Ramos (cell line): ENCODE data around the gene RDH16.
"Not testable (repeated sequence)": the region's sequence is repeated elsewhere in the genome, so short reads cannot be mapped to it uniquely, and the experiment has no call there.

Source experiments
- in situ Hi-C: fragments of 300-500 bp; cut with MboI; formaldehyde crosslinking; loops from one replicate; pipeline ENCODE4 v1.14.3; 2022; ENCODE audit warnings: low sequenced_read_pairs; ENCODE audit not compliant: unreplicated experiment

Gene RDH16

GRCh38 chr12:56962247-56962646 is 4.8 kb upstream of the RDH16 start:
- in situ Hi-C loops, result not testable (repeated sequence)

- in situ Hi-C loops, result no loop called here
Measured at GRCh38 chr12:56958422-56958821, 1.0 kb upstream of the RDH16 start.

GRCh38 chr12:56955631-56956256 is 1.7 kb downstream of the RDH16 start:
- in situ Hi-C loops, result no loop called here

- in situ Hi-C loops, result no loop called here
Measured at GRCh38 chr12:56954958-56955355, 2.5 kb downstream of the RDH16 start.

GRCh38 chr12:56954057-56954957 is 3.1 kb downstream of the RDH16 start:
- in situ Hi-C loops, result no loop called here

GRCh38 chr12:56953314-56953713 is 4.1 kb downstream of the RDH16 start:
- in situ Hi-C loops, result no loop called here

- in situ Hi-C loops, result no loop called here
Measured at GRCh38 chr12:56951582-56952339, 5.6 kb downstream of the RDH16 start.

DNA sequence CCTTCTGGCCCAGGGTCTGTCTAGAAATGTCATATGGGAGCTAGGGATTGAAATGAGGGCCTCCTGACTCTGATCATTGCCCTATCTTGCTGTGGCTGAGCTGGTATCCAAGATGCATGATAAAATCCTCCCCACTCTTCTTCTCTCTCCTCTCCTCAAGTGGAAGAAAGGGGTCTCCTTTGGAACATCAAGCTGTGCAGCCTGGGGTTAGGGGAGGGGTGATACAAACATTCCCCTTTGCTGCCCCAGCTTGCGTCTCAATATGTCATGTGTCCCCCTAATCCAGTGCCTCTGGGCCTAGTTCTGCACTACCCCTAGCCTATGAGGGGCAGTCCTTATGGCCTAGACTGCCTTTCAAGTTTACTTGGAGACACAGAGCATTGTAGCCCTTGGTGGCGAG is 8.5 kb downstream of the RDH16 start:
- in situ Hi-C loops, result no loop called here

- in situ Hi-C loops, result no loop called here
Measured at GRCh38 chr12:56948457-56948777, 9.0 kb downstream of the RDH16 start.

DNA sequence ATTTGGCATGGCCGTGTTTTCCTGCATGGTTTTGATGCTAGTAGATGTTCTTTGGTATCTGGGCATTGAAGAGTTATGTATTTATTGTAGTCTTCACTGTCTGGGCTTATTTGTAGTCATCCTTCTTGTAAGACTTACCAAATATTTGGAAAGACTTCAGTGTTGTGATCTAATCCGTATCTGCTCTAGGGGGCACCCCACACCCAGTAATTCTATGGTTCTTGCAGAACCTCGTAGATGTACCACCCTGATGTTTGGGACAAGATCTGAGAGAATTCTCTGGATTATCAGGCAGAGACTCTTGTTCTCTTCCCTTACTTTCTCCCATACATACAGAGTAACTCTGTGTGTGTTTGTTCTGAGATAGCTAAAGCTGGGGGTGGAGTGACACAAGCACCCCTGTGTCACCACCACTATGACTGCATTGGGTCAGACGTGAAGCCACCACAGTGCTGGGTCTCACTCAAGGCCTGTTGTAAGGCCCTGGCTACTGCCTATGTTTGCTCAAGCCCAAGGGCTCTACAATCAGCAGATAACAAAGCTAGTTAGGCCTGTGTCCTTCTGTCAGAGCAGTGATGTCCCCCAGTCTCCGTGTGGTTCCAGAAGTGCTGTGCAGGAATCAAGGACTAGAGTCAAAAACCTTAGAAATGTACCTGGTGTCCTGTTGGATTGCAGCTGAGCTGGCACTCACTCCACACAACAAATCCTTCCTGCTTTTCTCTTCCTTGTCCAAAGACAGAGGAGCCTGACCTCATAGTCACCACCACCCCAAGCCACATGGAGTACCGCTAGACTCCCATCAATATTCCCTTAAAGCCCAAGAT is 9.6 kb downstream of the RDH16 start:
- in situ Hi-C loops, result no loop called here

DNA sequence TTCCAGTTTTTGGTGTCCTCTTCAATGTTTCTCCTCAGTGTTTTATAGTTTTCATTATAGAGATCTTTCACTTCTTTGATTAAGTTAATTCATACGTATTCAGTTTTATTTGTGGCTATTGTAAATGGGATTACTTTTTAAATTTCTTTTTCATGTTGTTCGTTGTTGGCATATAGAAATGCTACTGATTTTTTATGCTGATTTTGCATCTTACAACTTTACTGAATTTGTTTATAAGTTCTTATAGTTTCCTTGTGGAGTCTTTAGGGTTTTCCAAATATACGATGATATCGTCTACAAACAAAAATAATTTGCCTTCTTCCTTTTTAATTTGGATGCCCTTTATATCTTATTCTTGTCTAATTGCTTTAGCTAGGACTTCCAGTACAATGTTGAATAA is 13.5 kb downstream of the RDH16 start:
- in situ Hi-C loops, result no loop called here

DNA sequence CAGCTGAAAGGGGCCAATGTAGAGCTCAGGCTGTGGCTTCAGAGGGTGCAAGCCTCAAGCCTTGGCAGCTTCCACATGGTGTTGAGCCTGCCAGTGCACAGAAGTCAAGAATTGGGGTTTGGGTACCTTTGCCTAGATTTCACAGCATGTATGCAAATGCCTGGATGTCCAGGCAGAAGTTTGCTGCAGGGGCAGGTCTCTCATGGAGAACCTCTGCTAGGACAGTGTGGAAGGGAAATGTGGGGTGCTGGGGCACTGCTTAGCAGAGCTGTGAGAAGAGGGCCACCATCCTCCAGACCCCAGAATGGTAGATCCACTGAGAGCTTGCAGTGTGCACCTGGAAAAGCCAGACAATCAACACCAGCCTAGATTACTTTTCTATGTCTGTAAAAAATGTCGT is 14.0 kb downstream of the RDH16 start:
- in situ Hi-C loops, result not testable (repeated sequence)

DNA sequence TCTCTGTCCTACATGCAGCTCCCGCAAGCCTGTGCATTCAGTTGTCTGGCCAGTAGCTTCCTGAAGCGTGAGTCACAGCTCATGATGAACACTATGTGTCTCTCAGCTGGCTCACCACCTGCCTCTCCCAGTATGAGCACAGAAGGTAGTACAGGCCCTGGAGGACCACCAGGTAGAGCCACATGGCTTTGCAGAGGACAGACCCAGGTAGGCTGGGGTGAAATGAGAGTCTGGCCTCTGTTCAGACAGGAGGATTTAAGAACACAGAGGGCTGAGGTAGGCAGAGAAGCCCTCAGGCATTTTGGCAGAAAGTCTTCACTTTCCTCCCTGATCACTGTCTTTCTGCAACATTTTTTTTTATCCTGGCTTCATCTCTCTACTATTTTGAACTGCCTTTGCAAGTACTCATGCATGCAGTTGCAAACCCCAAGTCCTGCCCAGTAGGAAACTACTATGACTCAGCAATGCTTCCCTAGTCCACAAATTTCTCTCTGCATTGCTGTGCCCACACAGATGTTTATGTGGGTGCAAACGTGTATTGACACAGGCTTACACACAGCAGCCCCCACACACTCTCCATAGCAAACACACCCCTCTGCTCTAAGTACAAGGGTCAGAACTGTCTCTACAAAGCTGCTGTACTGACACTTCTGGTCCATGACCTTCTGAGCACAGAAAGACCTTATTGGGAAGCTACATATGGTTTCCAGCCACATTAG is 15.9 kb downstream of the RDH16 start:
- in situ Hi-C loops, result no loop called here

GRCh38 chr12:56940942-56941298 is 16.5 kb downstream of the RDH16 start:
- in situ Hi-C loops, result not testable (repeated sequence)

GRCh38 chr12:56935752-56936151 is 21.7 kb downstream of the RDH16 start:
- in situ Hi-C loops, result no loop called here

DNA sequence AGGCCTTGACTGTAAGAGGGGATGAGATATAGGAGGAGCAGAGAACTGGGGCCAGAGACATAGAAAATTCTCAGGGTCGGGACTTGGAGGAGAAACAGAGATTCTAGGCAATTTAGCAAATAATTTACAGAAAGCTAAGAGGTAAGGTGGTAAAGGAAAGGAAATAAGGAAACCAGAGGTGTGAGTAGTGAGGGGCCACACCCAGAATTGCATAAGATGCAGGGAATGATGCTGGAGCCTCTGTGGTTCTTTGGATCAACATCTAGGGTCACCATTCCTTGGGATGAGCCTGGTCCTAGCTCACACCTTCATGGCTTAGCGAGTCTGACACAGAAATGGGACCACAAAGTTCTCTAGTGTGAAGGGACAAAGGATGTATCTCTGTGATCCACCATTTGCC is 22.3 kb downstream of the RDH16 start:
- in situ Hi-C loops, result no loop called here

- in situ Hi-C loops, result no loop called here
Measured at GRCh38 chr12:56933826-56934625, 23.4 kb downstream of the RDH16 start, which contains the start of gene SDR9C7. Gene SDR9C7, minus strand, starts transcription at chr12:56934408. Its CDS starts 147 bp downstream, at chr12:56934261.

GRCh38 chr12:56932867-56933266 is 24.5 kb downstream of the RDH16 start:
- in situ Hi-C loops, result no loop called here

DNA sequence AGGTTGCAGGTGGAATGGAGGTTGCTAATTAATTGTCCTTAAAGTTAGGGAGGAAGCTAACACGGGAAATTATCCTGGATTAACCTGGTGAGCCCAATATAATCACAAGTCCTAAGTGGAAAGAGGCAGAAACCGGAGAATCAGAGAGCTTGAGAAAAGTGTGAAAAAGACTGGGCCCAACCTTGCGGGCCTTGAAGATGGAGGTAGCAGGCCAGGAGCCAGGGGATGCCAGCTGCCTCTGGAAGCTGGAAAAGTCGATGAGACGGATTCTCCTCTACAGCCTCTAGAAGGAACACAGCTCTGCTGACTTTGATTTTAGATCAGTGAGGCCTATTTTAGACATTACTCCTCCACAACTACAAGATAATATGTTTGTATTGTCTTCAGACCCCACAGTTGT is 25.3 kb downstream of the RDH16 start:
- in situ Hi-C loops, result no loop called here
